ENCODE data around the gene PKLR.
"Not testable (repeated sequence)": the region's sequence is repeated elsewhere in the genome, so short reads cannot be mapped to it uniquely, and the experiment has no call there.

PKLR gene

GRCh38 chr1:155295183-155295941 lies 5.9 kb downstream of the PKLR start:
- H3K36me3 ChIP-seq, result no peaks in the 10 kb centered on the region
- DNase-seq, result no peak

GRCh38 chr1:155294520-155295182 lies 6.6 kb downstream of the PKLR start:
- Histone ChIP-seq H3K4me3 (ENCODE audit: low read depth, low read length) (no peak overlapping the region), H3K27me3 (ENCODE audit: insufficient read depth, low read depth, severe bottlenecking) (no peaks in the 10 kb centered on the region), H3K27ac (no peak overlapping the region), H3K36me3 (peaks cover 4% of the 10 kb centered on the region; the same call in 1 of the 2 replicates), H3K9me3 (ENCODE audit: severe bottlenecking) (peaks cover 2% of the 10 kb centered on the region)
- DNase-seq, result no peak
- TF ChIP-seq CTCF (IDR thresholded peaks at IDR 0.05; ENCODE audit: low read depth, low read length), result no peak

More at GRCh38 chr1:155295183-155295941, 5.9 kb downstream of the PKLR start:
- Histone ChIP-seq H3K27ac (no peak overlapping the region), H3K4me3 (ENCODE audit: low read depth, low read length) (no peak overlapping the region), H3K9me3 (ENCODE audit: severe bottlenecking) (peaks cover 2% of the 10 kb centered on the region), H3K27me3 (ENCODE audit: insufficient read depth, low read depth, severe bottlenecking) (no peaks in the 10 kb centered on the region)
- TF ChIP-seq CTCF (IDR thresholded peaks at IDR 0.05; ENCODE audit: low read depth, low read length), result no peak

GRCh38 chr1:155293086-155293749 lies 8.0 kb downstream of the PKLR start:
- H3K4me3 ChIP-seq (ENCODE audit: low read depth, low read length), result no peak overlapping the region
- no peak for TF ChIP-seq CTCF (IDR thresholded peaks at IDR 0.05; ENCODE audit: low read depth, low read length)
- H3K27me3 ChIP-seq (ENCODE audit: insufficient read depth, low read depth, severe bottlenecking), result no peaks in the 10 kb centered on the region
- H3K9me3 ChIP-seq (ENCODE audit: severe bottlenecking), result peaks cover 2% of the 10 kb centered on the region
- peaks cover 19% of the 10 kb centered on the region for H3K36me3 ChIP-seq
- DNase-seq, result no peak
- no peak overlapping the region for H3K27ac ChIP-seq

- H3K36me3 ChIP-seq, result peaks cover 39% of the 10 kb centered on the region
- H3K27me3 ChIP-seq (ENCODE audit: insufficient read depth, low read depth, severe bottlenecking); H3K27ac ChIP-seq; DNase-seq; H3K4me3 ChIP-seq (ENCODE audit: low read depth, low read length); H3K9me3 ChIP-seq (ENCODE audit: severe bottlenecking): not testable (repeated sequence)
These were observed 10.2 kb downstream of the PKLR start for GRCh38 chr1:155291006-155291405.

- Histone ChIP-seq H3K27me3 (ENCODE audit: insufficient read depth, low read depth, severe bottlenecking) (no peaks in the 10 kb centered on the region), H3K4me3 (ENCODE audit: low read depth, low read length) (no peak overlapping the region), H3K9me3 (ENCODE audit: severe bottlenecking) (no peaks in the 10 kb centered on the region), H3K36me3 (peaks cover 69% of the 10 kb centered on the region), H3K27ac (no peak overlapping the region)
- no peak for DNase-seq
- TF ChIP-seq CTCF (IDR thresholded peaks at IDR 0.05; ENCODE audit: low read depth, low read length), result no peak
These were observed 13.2 kb downstream of the PKLR start for GRCh38 chr1:155287987-155288543.

- DNase-seq, result no peak
- H3K27me3 ChIP-seq (ENCODE audit: insufficient read depth, low read depth, severe bottlenecking), result no peaks in the 10 kb centered on the region
- no peak overlapping the region for H3K4me3 ChIP-seq (ENCODE audit: low read depth, low read length)
- H3K36me3 ChIP-seq, result peaks cover 81% of the 10 kb centered on the region
- no peak overlapping the region for H3K27ac ChIP-seq
- TF ChIP-seq CTCF (IDR thresholded peaks at IDR 0.05; ENCODE audit: low read depth, low read length), result no peak
- no peaks in the 10 kb centered on the region for H3K9me3 ChIP-seq (ENCODE audit: severe bottlenecking)
These were observed 14.7 kb downstream of the PKLR start for GRCh38 chr1:155286544-155286943.
